ENCODE measurements around the gene FBLN5.

- TF ChIP-seq CTCF (IDR thresholded peaks at IDR 0.05) (no peak), EP300 (IDR thresholded peaks at IDR 0.05) (no peak), POLR2A (IDR thresholded peaks at IDR 0.05; ENCODE audit: low read depth) (no peak)
These were observed 20.3 kb downstream of the FBLN5 start for GRCh38 chr14:91927191-91927590.
